Astrocyte of the cerebellum (primary cell): ENCODE data around the gene SCAF11.

Source experiments
- DNase-seq: peaks from one replicate; pipeline ENCODE4 v3.0.0-alpha.2; 2011; ENCODE audit warnings: low read depth
- H3K4me3 ChIP-seq: 2 replicates; pipeline ENCODE4 v1.5.1; 2011; ENCODE audit warnings: mild to moderate bottlenecking, low read depth, low read length, moderate library complexity
- CTCF ChIP-seq: IDR thresholded peaks from 2 replicates; pipeline ENCODE4 v1.5.1; 2012; ENCODE audit warnings: low read length, low read depth, moderate library complexity, mild to moderate bottlenecking; ENCODE audit errors: missing control alignments
- in situ Hi-C: cut with HindIII; loops from 2 replicates; pipeline ENCODE4 v1.10.0; 2017; ENCODE audit warnings: low sequenced_read_pairs

The SCAF11 gene

GRCh38 chr12:45886685-45887084 lies 103.7 kb downstream of the SCAF11 start:
- DNase-seq, result no peak
- TF ChIP-seq CTCF, result no peak
- in situ Hi-C loops, result no loop called here
- no peak overlapping the region for H3K4me3 ChIP-seq

GRCh38 chr12:45883187-45883586 lies 107.2 kb downstream of the SCAF11 start:
- H3K4me3 ChIP-seq, result no peak overlapping the region
- no peak for TF ChIP-seq CTCF
- no peak for DNase-seq
- in situ Hi-C loops, result no loop called here

- H3K4me3 ChIP-seq, result no peak overlapping the region
- no peak for DNase-seq
- no peak for TF ChIP-seq CTCF
- in situ Hi-C loops, result no loop called here
Observed at GRCh38 chr12:45880533-45880932, 109.8 kb downstream of the SCAF11 start.

- DNase-seq, result no peak
- TF ChIP-seq CTCF, result no peak
- H3K4me3 ChIP-seq, result no peak overlapping the region
- in situ Hi-C loops, result no loop called here
Observed at GRCh38 chr12:45879363-45879895, 110.9 kb downstream of the SCAF11 start.

GRCh38 chr12:45878630-45879255 lies 111.6 kb downstream of the SCAF11 start:
- DNase-seq, result no peak
- in situ Hi-C loops, result no loop called here
- TF ChIP-seq CTCF, result no peak
- no peak overlapping the region for H3K4me3 ChIP-seq

GRCh38 chr12:45877069-45877468 lies 113.3 kb downstream of the SCAF11 start:
- in situ Hi-C loops, result no loop called here
- H3K4me3 ChIP-seq, result no peak overlapping the region
- no peak for DNase-seq
- no peak for TF ChIP-seq CTCF
